ENCODE results near the gene FAF1.

Gene FAF1

GRCh38 chr1:50426702-50427085, 533.4 kb downstream of the FAF1 start:
- FAIRE-seq: no peak
- DNase-seq (ENCODE audit: extremely low spot score, insufficient read length, low read depth): no peak

- DNase-seq (ENCODE audit: extremely low spot score, insufficient read length, low read depth) (no peak), FAIRE-seq (no peak)
Observed at GRCh38 chr1:50426108-50426700, 533.9 kb downstream of the FAF1 start.

DNA sequence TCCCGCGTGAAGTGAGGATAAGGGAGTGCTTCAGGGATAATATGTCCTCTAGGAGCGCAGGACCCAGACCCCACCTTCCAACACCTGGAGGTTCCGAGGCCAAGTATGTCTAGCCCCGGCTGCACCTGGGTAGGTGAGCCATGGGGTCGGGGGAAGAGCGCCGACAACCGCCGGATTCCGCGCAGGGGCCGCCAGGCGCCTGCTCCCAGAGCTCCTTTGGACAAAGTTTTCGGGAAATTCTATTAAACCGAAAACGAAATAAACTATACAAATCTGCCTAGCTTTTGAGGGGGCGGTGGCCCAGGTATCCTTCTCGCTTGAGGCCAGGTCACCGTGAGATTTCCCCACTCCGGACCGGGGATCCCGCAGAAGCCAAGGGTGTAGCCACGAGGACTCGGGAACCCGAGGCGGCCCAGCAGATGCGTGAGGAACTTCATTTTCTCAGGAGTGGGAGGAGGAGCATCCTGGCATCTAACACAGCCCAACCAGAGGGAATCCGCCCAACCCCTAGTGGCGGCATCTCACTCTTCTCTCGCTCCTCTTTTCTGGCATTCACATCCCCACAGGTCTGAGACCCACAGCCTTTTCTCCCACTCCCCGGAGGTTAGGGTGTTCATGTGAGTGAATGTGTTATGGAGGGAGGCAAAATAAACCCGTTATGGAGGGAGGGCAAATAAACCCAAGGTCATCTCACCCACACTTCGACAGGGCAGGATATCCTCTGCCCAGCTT, 534.5 kb downstream of the FAF1 start:
- DNase-seq (ENCODE audit: extremely low spot score, insufficient read length, low read depth): no peak
- no peak for FAIRE-seq

GRCh38 chr1:50424884-50425375, 535.1 kb downstream of the FAF1 start:
- no peak for DNase-seq (ENCODE audit: extremely low spot score, insufficient read length, low read depth)

GRCh38 chr1:50424045-50424883, 535.8 kb downstream of the FAF1 start:
- FAIRE-seq (peak; percentile 67), DNase-seq (ENCODE audit: extremely low spot score, insufficient read length, low read depth) (no peak)

More at GRCh38 chr1:50424884-50425375, 535.1 kb downstream of the FAF1 start:
- FAIRE-seq: no peak

- no peak for DNase-seq (ENCODE audit: extremely low spot score, insufficient read length, low read depth)
- no peak for FAIRE-seq
Observed at GRCh38 chr1:50423670-50424000, 536.4 kb downstream of the FAF1 start.

- no peak for FAIRE-seq
- DNase-seq (ENCODE audit: extremely low spot score, insufficient read length, low read depth): no peak
Observed at GRCh38 chr1:50422946-50423669, 537.0 kb downstream of the FAF1 start, which contains the start of gene DMRTA2. TSS of gene DMRTA2 (minus strand) at chr1:50423443. CDS start at chr1:50421536, 1,907 bp downstream.

DNA sequence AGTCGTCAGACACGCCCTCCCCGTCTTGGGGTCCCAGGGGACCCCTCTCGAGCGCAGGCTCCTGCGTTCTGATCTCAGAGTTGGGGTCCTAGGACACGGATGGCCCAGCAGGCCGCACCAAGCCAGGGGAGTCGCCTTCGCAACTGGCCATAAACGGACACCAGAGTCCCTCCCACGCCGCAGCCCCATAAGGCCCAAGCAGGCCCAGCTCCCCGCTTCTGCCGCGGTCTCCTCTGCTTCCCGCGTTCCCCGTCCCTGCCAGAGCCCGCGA, 537.5 kb downstream of the FAF1 start:
- FAIRE-seq (no peak), DNase-seq (ENCODE audit: extremely low spot score, insufficient read length, low read depth) (no peak)

DNA sequence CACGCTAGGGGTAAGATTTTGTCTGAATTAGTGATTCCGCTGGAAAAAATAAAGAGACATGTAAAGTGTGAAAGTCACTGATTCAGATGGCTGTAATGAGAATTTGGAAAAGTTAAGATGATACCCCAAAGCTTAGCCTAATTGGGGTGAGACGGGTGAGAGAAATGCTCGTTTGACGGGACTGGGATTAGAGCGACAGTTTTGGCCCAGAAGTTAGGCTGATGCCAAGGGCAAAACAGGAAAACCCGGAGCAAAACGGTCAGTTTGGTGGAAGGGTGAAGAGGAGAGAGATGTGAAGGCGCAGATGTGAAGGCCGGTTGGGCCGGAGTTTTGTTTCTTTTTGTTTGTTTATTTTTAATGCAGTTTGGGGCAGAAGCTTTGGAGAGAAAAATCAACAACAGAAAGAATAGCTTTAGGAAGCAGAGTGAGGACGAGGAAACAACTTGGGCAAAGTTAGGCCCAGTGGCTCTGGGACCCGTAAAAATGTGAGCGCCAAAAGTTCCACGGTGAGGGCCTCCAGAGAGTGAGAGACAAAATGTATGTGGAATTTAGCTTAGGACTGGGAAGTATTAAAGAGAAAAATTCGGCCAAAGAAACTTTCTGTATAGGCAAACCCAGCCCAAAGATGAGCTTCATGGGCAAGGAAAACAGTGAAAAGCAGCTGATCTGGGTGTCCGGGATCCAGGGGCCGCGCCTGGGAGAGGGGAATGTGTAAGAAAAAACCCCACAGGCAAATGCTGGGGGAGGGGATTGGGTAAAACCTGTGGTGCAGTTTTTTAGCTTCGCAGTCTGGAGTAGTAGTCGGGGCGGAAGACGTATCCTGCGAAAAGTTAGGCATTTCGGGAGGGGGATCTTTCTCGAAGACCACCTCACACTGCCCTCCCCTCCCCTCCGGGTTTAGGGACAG, 538.0 kb downstream of the FAF1 start:
- FAIRE-seq (no peak), DNase-seq (ENCODE audit: extremely low spot score, insufficient read length, low read depth) (no peak)

- DNase-seq (ENCODE audit: extremely low spot score, insufficient read length, low read depth): no peak
- FAIRE-seq: no peak
Observed at GRCh38 chr1:50421366-50421748, 538.7 kb downstream of the FAF1 start.

- FAIRE-seq (no peak), DNase-seq (ENCODE audit: extremely low spot score, insufficient read length, low read depth) (no peak)
Observed at GRCh38 chr1:50420689-50421365, 539.2 kb downstream of the FAF1 start.

DNA sequence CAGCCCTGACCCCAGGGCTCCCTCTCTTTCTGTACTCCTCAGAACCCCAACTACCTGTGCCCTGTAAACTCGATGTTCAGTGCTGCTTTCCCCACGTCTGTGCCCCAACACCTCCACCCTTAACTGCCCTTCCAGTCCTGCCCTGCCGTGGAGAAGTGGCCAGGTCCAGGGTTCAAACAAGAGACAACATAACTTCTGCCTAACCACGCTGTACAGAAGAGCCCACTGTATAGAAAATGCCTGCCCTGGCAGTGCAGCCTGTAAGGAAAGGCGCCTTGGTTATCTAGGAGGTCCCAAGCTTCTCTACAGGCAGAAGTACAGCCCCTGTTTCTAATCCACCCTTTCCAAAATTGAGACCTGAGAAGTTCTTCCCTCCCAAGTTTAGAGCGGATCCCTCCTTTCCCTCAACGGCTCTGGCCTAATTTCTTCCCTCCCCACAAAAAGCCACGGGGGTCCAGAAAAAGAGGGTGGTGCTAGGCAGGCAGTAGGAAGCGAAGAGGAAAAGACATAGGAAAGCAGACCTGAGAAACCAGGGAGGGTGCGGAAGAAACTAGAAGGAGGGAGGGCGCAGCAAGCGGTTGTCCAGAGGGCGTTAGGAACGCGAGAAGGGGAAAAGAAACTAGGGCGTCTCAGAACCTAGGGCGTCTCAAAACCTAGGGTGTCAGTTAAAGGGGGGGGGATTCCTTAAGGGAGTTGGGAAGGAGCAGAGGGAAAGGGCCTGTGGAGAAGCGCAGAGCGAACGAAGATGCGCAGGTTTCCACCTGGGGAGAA, 540.0 kb downstream of the FAF1 start:
- DNase-seq (ENCODE audit: extremely low spot score, insufficient read length, low read depth) (no peak), FAIRE-seq (no peak)

GRCh38 chr1:50419192-50419906, 540.7 kb downstream of the FAF1 start:
- DNase-seq (ENCODE audit: extremely low spot score, insufficient read length, low read depth): no peak

DNA sequence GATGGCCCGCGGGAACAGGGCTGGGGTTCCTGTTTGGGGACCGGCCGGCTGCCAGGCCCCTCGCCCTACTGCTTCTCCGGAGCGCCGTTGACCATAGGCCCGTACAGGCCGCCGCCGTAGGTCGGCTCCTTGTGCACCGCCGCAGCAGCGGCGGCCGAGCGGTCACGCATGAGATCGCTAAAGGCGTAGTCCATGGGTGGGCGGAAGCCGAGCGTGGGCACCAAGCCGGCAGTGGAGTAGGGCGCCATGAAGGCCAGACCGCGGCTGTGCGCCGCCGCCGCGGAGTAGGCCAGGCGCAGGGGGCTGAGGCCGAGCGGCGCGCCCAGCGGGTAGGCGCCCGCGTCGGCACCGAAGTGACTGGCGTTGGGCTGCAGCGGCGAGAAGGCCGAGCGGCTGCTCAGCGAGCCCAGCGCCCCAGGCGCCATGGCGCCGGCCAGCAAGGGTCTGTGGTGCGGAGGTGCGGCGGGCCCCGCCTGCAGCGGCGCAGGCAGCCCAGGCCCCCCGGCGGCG, 541.4 kb downstream of the FAF1 start:
- FAIRE-seq (no peak), DNase-seq (ENCODE audit: extremely low spot score, insufficient read length, low read depth) (no peak)

More at GRCh38 chr1:50419192-50419906, 540.7 kb downstream of the FAF1 start:
- FAIRE-seq: no peak

- FAIRE-seq (no peak), DNase-seq (ENCODE audit: extremely low spot score, insufficient read length, low read depth) (no peak)
Observed at GRCh38 chr1:50417946-50418599, 542.0 kb downstream of the FAF1 start.

DNA sequence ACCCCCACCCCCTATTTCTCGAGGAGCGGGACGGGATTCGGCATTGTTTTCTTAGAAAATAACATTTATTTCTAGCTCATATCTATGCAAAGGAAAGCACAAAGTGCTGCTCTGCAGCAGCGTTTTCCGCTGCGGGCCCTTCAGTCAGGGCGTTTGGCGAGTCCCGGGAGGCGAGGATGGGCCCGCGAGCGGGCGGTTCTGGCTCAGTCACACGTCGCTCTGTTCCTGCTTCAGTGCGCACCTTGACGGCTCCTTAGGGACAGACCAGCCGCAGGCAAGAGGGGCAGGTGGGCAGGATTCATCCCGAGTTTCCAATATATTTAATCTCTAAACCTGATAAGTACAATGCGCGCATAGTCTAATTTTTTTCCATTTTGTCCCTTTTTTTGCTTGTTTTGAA, 542.6 kb downstream of the FAF1 start:
- DNase-seq (ENCODE audit: extremely low spot score, insufficient read length, low read depth): no peak
- no peak for FAIRE-seq
